HepG2 (cell line): ENCODE data around the gene HEATR5B. TPM values are rescaled to one million over a fixed set of nuclear protein-coding genes. Genes with fewer than 3 reads are reported as not detected.

Source experiments
- ATAC-seq: fragments of 200-7000 bp; cut with Tn5 transposase; 3 replicates; pipeline ENCODE4 v1.9.1; 2020; ENCODE audit warnings: mild to moderate bottlenecking, moderate library complexity
- BruUV-seq: library from RNA; stranded (reverse); fragments of 400-500 nt; replicated peaks from 2 replicates; lab custom pipeline; 2021; lab: Mats Ljungman, UMichigan
- CTCF ChIA-PET: fragments of 300-600 bp; formaldehyde crosslinking; extraction: SDS; loops from one replicate; lab custom pipeline; 2021; ENCODE audit warnings: low total read pairs, inconsistent platforms, low intra/inter-chr PET ratio; lab: Yijun Ruan, JAX
- POLR2A ChIA-PET: fragments of 350-600 bp; sonication (Branson Sonifier 250); formaldehyde crosslinking; loops from one replicate; lab custom pipeline; 2020; ENCODE audit warnings: antibody characterized with exemption, inconsistent platforms; lab: Yijun Ruan, JAX
- DNase-seq: peaks from one replicate; pipeline ENCODE4 v3.0.0-alpha.2; 2015; ENCODE audit warnings: low spot score
- FAIRE-seq: peaks from 3 replicates; lab custom pipeline; 2011; peaks lifted over from hg19 to GRCh38; lab: Jason Lieb, UNC
- H2AFZ ChIP-seq: one replicate; pipeline ENCODE4 v1.6.1; 2011; ENCODE audit warnings: low read length, inconsistent platforms
- H3K27ac ChIP-seq: fragments of 300-600 bp; 3 replicates; pipeline ENCODE4 v1.8.0; 2011; ENCODE audit warnings: mixed run types, mild to moderate bottlenecking, mixed read lengths, low read length, inconsistent platforms; ENCODE audit not compliant: insufficient read depth; ENCODE audit errors: extremely low read length
- H3K27me3 ChIP-seq, 2 experiments: fragments of 200-600 bp in 1 of 2; 2 replicates in 1 of 2; 3 replicates in 1 of 2; pipeline versions ENCODE4 v1.6.0 to v1.8.0; 2011; ENCODE audit warnings: low read length in 2 of 2, mild to moderate bottlenecking in 2 of 2, moderate library complexity in 2 of 2, inconsistent platforms in 1 of 2; ENCODE audit not compliant: insufficient read depth in 2 of 2, control insufficient read depth in 1 of 2
- H3K36me3 ChIP-seq, 2 experiments: fragments of 200-600 bp in 1 of 2; replicated peaks in 1 of 2; 2 replicates in 1 of 2; 3 replicates in 1 of 2; pipeline versions ENCODE4 v1.5.1 to v1.8.0; 2011; ENCODE audit warnings: low read length in 2 of 2, inconsistent platforms in 1 of 2; ENCODE audit not compliant: insufficient read depth in 2 of 2, control insufficient read depth in 1 of 2
- H3K4me1 ChIP-seq: 2 replicates; pipeline ENCODE4 v1.5.1; 2012; ENCODE audit warnings: low read length, inconsistent platforms; ENCODE audit not compliant: insufficient read depth
- H3K4me2 ChIP-seq: 2 replicates; pipeline ENCODE4 v1.6.0; 2011; ENCODE audit warnings: low read depth, low read length, inconsistent platforms
- H3K4me3 ChIP-seq, 3 experiments: fragments of 200-600 bp in 1 of 3; sonication (generic), shearing (Covaris generic) in 1 of 3; replicated peaks in 1 of 3; 2 replicates each; pipeline ENCODE4 v1.5.1; 2011 to 2016; ENCODE audit warnings: low read length in 3 of 3, inconsistent platforms in 2 of 3, low read depth in 2 of 3, mild to moderate bottlenecking in 2 of 3, control low read depth in 1 of 3, mixed read lengths in 1 of 3; ENCODE audit not compliant: insufficient read depth in 1 of 3
- H3K79me2 ChIP-seq: one replicate; pipeline ENCODE4 v1.6.1; 2011; ENCODE audit warnings: low read length, inconsistent platforms; ENCODE audit not compliant: insufficient read depth
- H3K9ac ChIP-seq: 2 replicates; pipeline ENCODE4 v1.6.0; 2011; ENCODE audit warnings: mild to moderate bottlenecking, low read depth, low read length, inconsistent platforms; ENCODE audit not compliant: insufficient read depth
- H3K9me3 ChIP-seq: 2 replicates; pipeline ENCODE4 v1.5.1; 2012; ENCODE audit warnings: mild to moderate bottlenecking, low read length
- H4K20me1 ChIP-seq: 2 replicates; pipeline ENCODE4 v1.6.0; 2011; ENCODE audit warnings: inconsistent platforms, mild to moderate bottlenecking, low read length, moderate library complexity; ENCODE audit not compliant: insufficient read depth
- DMTF1 ChIP-seq: sonication (generic); formaldehyde crosslinking; IDR thresholded peaks from 2 replicates; pipeline ENCODE4 v1.4.0; 2020; ENCODE audit warnings: mild to moderate bottlenecking, missing genetic modification reagents
- NFATC3 ChIP-seq: sonication (generic); formaldehyde crosslinking; IDR thresholded peaks from 2 replicates; pipeline ENCODE4 v1.5.1; 2020; ENCODE audit warnings: mild to moderate bottlenecking, missing genetic modification reagents
- PRPF4 ChIP-seq: fragments of 200-400 bp; formaldehyde crosslinking; IDR thresholded peaks from 2 replicates; pipeline ENCODE4 v1.6.1; 2016; ENCODE audit warnings: low read length, low read depth; ENCODE audit not compliant: poor library complexity, severe bottlenecking
- SATB2 ChIP-seq: sonication (generic); formaldehyde crosslinking; IDR thresholded peaks from 2 replicates; pipeline ENCODE4 v1.5.0; 2020; ENCODE audit warnings: missing genetic modification reagents
- TCF7 ChIP-seq: sonication (generic); IDR thresholded peaks from 2 replicates; pipeline ENCODE4 v1.6.1; 2016; ENCODE audit warnings: antibody characterized with exemption, low read depth
- YEATS2 ChIP-seq: sonication (generic); formaldehyde crosslinking; IDR thresholded peaks from 2 replicates; pipeline ENCODE4 v1.4.0; 2020; ENCODE audit warnings: missing genetic modification reagents, borderline replicate concordance
- ZNF225 ChIP-seq: sonication (generic); formaldehyde crosslinking; IDR thresholded peaks from 2 replicates; pipeline ENCODE4 v1.4.0; 2020; ENCODE audit warnings: mild to moderate bottlenecking, missing genetic modification reagents
- ZNF362 ChIP-seq: sonication (generic); formaldehyde crosslinking; IDR thresholded peaks from 2 replicates; pipeline ENCODE4 v1.4.0; 2020; ENCODE audit warnings: missing genetic modification reagents, mild to moderate bottlenecking, borderline replicate concordance
- ZNF430 ChIP-seq: sonication (generic); formaldehyde crosslinking; IDR thresholded peaks from 2 replicates; pipeline ENCODE4 v1.9.0; 2021; ENCODE audit warnings: mild to moderate bottlenecking, missing genetic modification reagents
- WGBS: methylation state at CpG from one replicate; pipeline ENCODE4 v1.1.6; 2017; ENCODE audit warnings: low lambda C conversion rate; 5-methylcytosine and 5-hydroxymethylcytosine counted together
- in situ Hi-C: cut with HindIII; loops from 2 replicates; pipeline ENCODE4 v1.10.0; 2017; ENCODE audit warnings: low pct_unique_long_range_greater_than_20kb; ENCODE audit not compliant: extremely low pct_ligation_motif_present
- intact Hi-C: fragments of 100-400 bp; cut with micrococcal nuclease; formaldehyde crosslinking; loops from one replicate; pipeline ENCODE4 v1.10.0; 2022; ENCODE audit not compliant: unreplicated experiment
- polyA plus RNA-seq, 8 experiments: library from polyadenylated mRNA; depleted of rRNA in 3 of 8; stranded (reverse) in 7 of 8; unstranded in 1 of 8; fragments of >200 nt; fragmentation: Illumina TruSeq in 4 of 8; extraction: Trizol in 4 of 8; gene quantifications; 2 replicates each; pipeline versions ENCODE4 v1.2.1 to v1.2.3, GENCODE V29; 2011 to 2016; ENCODE audit warnings: low read depth in 4 of 8, missing spikeins in 1 of 8, mixed read lengths in 1 of 8; ENCODE audit not compliant: insufficient read depth in 1 of 8
- total RNA-seq, 5 experiments: library from RNA; depleted of rRNA; stranded (reverse); fragments of >200 nt; fragmentation: Illumina TruSeq; extraction: Trizol; gene quantifications; 2 replicates each; pipeline ENCODE4 v1.2.3, GENCODE V29; 2016; ENCODE audit warnings: low read depth in 1 of 5

The HEATR5B gene
- total and polyA plus RNA-seq, 2 of the 13 experiments (the other 11 are each of a cell fraction or from before 2014, with no cell fraction given), result 12.7 to 16.3 TPM

GRCh38 chr2:36975306-36975705 is 108.9 kb downstream of the HEATR5B start:
- TF ChIP-seq ZNF225 (CRISPR knock-in tag), result no peak
- TF ChIP-seq TCF7, result no peak
- no peak for TF ChIP-seq ZNF362
- TF ChIP-seq PRPF4, result no peak
- no peak for TF ChIP-seq NFATC3 (CRISPR knock-in tag)
- TF ChIP-seq SATB2 (CRISPR knock-in tag), result no peak
- TF ChIP-seq ZNF430 (CRISPR knock-in tag), result no peak
- no peak for TF ChIP-seq DMTF1 (CRISPR knock-in tag)
- TF ChIP-seq YEATS2 (CRISPR knock-in tag), result no peak
- ATAC-seq, result no peak
- FAIRE-seq, result no peak
- Histone ChIP-seq H3K27ac (no peak overlapping the region), H3K4me2 (no peak overlapping the region), H3K27me3 (no peaks in the 10 kb centered on the region), H3K9me3 (no peaks in the 10 kb centered on the region), H3K36me3 (no peaks in the 10 kb centered on the region; a peak in 1 of 5 replicates), H3K4me3 (no peak overlapping the region), H3K9ac (no peak overlapping the region), H4K20me1 (no peaks in the 10 kb centered on the region), H3K4me1 (peaks cover 11% of the 10 kb centered on the region; the same call in 1 of the 2 replicates), H2AFZ (no peak overlapping the region), H3K79me2 (no peaks in the 10 kb centered on the region)
- in situ Hi-C loops, result no loop called here
- POLR2A ChIA-PET, result interaction anchor here (0.8 kb wide), 1 partner anchor 8 kb away, joined by 3 read pairs; no protein-coding TSS in a partner anchor
- CTCF ChIA-PET, result no interaction called here
- DNase-seq, result no peak
- BruUV-seq, result no TSS peak
- 59% methylated on average over 8 of the region's 8 CpGs for WGBS
- intact Hi-C loops, result no loop called here
